Measurements from ENCODE around the gene MYO1A.
"Not testable (repeated sequence)": the region's sequence is repeated elsewhere in the genome, so short reads cannot be mapped to it uniquely, and the experiment has no call there.

The MYO1A gene

GRCh38 chr12:57046947-57047890 lies 2.7 kb downstream of the MYO1A start:
- no peak for DNase-seq

DNA sequence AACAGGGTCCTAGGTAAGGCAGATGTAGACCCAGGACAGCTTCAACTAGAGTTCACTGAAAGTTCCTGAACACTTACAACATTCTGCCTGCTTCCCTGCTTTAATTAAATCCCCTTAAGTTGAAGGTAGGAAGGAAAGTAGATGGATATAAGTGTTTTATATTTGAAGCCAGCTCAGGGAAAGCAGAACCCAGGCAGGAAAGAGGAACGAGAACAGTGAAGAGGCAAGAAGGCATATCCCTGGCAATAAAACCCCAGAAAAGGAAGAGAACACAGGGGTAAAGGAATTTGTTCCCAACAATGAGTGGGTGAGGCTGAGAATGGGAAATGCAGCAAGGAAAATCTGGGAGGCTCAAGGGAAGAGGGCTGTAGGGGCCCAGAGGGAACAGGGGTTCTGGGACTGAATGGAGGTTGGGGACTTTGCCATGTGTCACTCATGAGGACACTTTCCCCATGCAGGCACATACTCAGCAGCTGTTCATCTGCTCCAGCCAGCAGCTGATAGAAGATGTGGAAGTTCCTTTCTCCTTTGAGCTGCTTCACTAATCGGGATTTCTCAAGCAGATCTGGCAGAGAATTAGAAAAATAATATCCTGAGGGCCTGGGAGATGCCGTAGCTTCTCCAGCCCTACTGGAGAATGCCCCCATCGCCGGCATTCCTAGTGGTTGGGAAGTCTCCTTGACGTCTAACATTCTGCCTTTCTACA lies 3.7 kb downstream of the MYO1A start:
- DNase-seq = no peak

GRCh38 chr12:57044889-57045288 lies 5.0 kb downstream of the MYO1A start:
- no peak for DNase-seq

- DNase-seq = no peak
Observed at GRCh38 chr12:57044468-57044867, 5.5 kb downstream of the MYO1A start.

DNA sequence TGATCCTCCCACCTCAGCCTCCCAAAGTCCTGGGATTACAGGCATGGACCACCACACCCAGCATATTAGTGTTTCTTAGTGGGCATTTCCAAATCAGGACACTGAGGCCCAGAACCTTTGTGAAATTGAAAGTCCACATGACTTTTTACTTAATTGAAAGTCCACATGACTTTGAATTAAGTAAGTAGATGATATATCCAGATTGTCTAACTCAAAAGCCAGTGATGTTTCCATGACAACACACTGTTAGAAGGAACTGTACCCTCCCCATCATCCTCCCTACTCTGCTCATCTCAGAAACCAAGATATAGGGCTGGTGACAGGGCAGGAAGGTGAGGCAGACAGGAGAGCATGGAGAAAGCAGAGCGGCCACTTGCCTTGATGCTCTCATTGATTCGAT lies 7.2 kb downstream of the MYO1A start:
- no peak for DNase-seq

GRCh38 chr12:57040750-57041149 lies 9.2 kb downstream of the MYO1A start:
- no peak for DNase-seq

DNA sequence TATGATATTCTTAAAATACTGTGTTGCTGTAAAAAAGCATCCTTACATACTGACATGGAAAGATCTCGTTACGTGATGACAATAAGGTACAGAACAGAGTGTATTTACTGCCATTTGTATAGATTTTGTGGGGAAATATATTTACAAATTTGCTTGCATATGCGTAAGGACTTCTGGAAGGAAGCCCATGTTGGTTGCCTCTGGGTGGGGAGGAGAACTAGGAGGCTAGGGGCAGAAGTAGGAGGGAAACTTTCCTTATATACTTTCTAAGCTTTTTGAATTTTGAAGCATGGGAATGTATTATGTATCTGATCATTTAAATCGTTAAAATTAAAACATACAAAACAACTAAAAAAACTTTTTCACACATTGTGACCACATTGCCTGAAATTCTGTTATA lies 9.7 kb downstream of the MYO1A start:
- no peak for DNase-seq

GRCh38 chr12:57039016-57039798 lies 10.7 kb downstream of the MYO1A start:
- no peak for DNase-seq

GRCh38 chr12:57037264-57037663 lies 12.7 kb downstream of the MYO1A start:
- DNase-seq = no peak

DNA sequence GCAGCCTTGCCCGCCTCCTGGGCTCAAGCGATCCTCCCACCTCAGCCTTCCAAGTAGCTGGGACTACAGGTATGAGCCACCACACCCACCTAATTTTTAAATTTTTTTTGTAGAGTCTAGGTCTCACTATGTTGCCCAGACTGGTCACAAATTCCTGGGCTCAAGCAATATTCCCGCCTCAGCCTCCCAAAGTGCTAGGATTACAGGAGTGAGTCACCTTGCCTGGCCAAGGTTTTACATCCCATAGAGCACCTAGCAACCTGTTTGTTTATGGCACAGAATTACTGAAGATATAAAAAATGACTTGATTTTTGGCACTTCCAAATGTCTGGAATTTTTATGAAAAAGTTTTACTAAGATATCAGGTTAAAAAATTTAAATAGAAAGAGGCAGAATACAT lies 16.5 kb downstream of the MYO1A start:
- no peak for DNase-seq

DNA sequence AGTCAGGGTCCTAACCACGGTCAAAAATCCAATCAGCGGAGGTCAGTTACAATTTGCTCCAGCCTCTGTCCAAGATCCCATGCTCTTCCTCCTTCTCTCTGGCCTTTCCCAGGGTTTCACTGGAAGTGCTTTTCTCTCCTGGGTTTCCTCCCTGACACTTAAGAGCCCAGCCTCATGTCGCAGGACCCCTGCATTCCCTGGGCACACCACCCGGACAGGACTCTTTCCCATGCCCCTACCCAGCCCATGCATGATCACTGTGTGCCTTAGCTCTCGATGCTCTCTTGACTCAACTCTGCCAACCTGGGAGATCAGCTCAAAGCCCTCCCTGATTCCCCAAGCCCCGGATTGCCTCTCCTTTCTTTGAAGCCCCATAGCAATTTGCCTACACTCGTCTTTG lies 18.1 kb downstream of the MYO1A start:
- no peak for DNase-seq

DNA sequence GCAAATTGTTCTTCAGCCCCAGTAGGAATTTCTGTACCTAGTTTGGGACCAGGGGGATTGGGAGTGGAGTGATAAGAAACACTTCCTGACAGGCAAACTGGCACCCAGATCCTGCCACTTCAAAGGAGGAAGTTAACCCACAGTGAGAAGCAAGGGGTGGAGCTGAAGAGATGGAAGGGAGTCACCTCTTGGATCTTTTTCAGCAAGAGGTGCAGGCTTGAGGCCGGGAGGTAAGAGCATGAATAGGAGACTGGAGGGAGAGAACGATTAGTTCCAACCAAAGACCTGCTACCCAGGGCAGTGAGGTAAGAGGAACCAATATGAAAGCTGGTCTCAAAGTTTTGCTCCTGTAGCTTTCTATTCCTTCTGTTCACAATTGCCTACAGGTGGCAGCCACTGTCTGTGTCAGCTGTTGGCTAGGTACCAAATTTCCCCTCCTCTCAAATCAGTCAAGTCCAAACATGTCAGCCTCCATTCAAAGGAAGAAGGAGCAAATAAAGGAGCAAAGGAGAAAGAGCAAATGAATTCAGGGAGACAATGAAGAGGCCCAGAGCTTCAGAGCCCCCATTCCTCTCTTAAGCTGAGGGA lies 18.7 kb downstream of the MYO1A start:
- DNase-seq = no peak

- DNase-seq = no peak
Observed at GRCh38 chr12:57029457-57029856, 20.5 kb downstream of the MYO1A start.

GRCh38 chr12:57027805-57028153 lies 22.1 kb downstream of the MYO1A start:
- no peak for DNase-seq

- DNase-seq = no peak
Observed at GRCh38 chr12:57027011-57027804, 22.7 kb downstream of the MYO1A start.

GRCh38 chr12:57025196-57025595 lies 24.7 kb downstream of the MYO1A start:
- DNase-seq = no peak

- not testable (repeated sequence) for DNase-seq
Observed at GRCh38 chr12:57022324-57022723, 27.6 kb downstream of the MYO1A start.

GRCh38 chr12:57019983-57020719 lies 29.8 kb downstream of the MYO1A start:
- no peak for DNase-seq

- no peak for DNase-seq
Observed at GRCh38 chr12:57018906-57019305, 31.0 kb downstream of the MYO1A start.

- DNase-seq = not testable (repeated sequence)
Observed at GRCh38 chr12:57018353-57018752, 31.6 kb downstream of the MYO1A start.

DNA sequence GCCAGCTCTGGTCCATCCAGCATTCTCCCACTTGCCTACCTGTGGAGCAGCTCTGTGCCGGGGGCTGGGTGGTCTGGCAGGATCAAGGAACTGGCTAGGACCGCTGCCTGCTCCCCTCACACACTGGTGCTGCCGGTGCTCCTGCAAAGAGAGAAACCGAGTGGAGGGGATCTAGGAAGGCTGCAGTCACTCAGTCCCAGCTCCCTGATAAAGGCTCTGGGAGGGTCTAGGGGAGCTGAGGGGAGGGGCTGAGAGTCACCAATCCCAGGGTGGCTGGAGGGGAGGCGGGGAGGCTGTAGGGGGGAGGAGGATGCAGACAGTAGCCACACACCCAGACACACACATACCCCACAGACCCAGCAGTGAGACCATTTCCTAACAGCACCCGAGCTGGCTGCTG lies 33.6 kb downstream of the MYO1A start, which contains the start of gene TAC3:
TSS of gene TAC3 (minus strand) at position 182 of the 400 bp plus-strand sequence. CDS start 732 bp downstream, outside the sequence.
- DNase-seq = no peak

Data from effector CD4-positive, alpha-beta T cell (primary cell).